Sigmoid colon (tissue), 4 donors: ENCODE measurements around the gene KLK6.

ENCODE experiments used
- EP300 ChIP-seq, 4 donors: sonication (generic); formaldehyde crosslinking; IDR thresholded peaks; one replicate each; pipeline ENCODE4 v1.6.1; 2017; ENCODE audit warnings: antibody characterized with exemption in 4 of 4
- POLR2A ChIP-seq, 2 donors: fragments of 450-650 bp; IDR thresholded peaks; one replicate each; pipeline ENCODE4 v1.6.1; 2016; ENCODE audit warnings: antibody characterized with exemption in 2 of 2, mild to moderate bottlenecking in 2 of 2, moderate library complexity in 2 of 2
- POLR2AphosphoS5 ChIP-seq, 4 donors: sonication (generic); formaldehyde crosslinking; IDR thresholded peaks; one replicate each; pipeline ENCODE4 v1.6.1; 2017; ENCODE audit warnings: antibody characterized with exemption in 4 of 4
- TF ChIP-seq, protein P1 (sequence below), 4 experiments: fragments of 450-650 bp in 3 of 4; fragments of 200-600 bp in 1 of 4; IDR thresholded peaks; one replicate each; pipeline ENCODE4 v1.5.1; 2016 to 2019; ENCODE audit warnings: antibody characterized with exemption in 4 of 4, mild to moderate bottlenecking in 3 of 4, moderate library complexity in 2 of 4

GRCh38 chr19:51000981-51001380, 31.6 kb upstream of the KLK6 start:
- TF ChIP-seq, protein P1, sequence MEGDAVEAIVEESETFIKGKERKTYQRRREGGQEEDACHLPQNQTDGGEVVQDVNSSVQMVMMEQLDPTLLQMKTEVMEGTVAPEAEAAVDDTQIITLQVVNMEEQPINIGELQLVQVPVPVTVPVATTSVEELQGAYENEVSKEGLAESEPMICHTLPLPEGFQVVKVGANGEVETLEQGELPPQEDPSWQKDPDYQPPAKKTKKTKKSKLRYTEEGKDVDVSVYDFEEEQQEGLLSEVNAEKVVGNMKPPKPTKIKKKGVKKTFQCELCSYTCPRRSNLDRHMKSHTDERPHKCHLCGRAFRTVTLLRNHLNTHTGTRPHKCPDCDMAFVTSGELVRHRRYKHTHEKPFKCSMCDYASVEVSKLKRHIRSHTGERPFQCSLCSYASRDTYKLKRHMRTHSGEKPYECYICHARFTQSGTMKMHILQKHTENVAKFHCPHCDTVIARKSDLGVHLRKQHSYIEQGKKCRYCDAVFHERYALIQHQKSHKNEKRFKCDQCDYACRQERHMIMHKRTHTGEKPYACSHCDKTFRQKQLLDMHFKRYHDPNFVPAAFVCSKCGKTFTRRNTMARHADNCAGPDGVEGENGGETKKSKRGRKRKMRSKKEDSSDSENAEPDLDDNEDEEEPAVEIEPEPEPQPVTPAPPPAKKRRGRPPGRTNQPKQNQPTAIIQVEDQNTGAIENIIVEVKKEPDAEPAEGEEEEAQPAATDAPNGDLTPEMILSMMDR (IDR thresholded peaks at IDR 0.05), result no peak
- TF ChIP-seq POLR2A (IDR thresholded peaks at IDR 0.05) (no peak), POLR2AphosphoS5 (IDR thresholded peaks at IDR 0.05) (no peak), EP300 (IDR thresholded peaks at IDR 0.05) (no peak)
